NT2/D1 (cell line): ENCODE data around the gene WDR64.

Experiments used
- SUZ12 ChIP-seq: IDR thresholded peaks from 2 replicates; pipeline ENCODE4 v1.6.1; 2011; ENCODE audit not compliant: insufficient read length, insufficient read depth; ENCODE audit errors: extremely low read depth
- YY1 ChIP-seq: IDR thresholded peaks from 2 replicates; pipeline ENCODE4 v1.6.1; 2011; ENCODE audit not compliant: insufficient read length, insufficient read depth

DNA sequence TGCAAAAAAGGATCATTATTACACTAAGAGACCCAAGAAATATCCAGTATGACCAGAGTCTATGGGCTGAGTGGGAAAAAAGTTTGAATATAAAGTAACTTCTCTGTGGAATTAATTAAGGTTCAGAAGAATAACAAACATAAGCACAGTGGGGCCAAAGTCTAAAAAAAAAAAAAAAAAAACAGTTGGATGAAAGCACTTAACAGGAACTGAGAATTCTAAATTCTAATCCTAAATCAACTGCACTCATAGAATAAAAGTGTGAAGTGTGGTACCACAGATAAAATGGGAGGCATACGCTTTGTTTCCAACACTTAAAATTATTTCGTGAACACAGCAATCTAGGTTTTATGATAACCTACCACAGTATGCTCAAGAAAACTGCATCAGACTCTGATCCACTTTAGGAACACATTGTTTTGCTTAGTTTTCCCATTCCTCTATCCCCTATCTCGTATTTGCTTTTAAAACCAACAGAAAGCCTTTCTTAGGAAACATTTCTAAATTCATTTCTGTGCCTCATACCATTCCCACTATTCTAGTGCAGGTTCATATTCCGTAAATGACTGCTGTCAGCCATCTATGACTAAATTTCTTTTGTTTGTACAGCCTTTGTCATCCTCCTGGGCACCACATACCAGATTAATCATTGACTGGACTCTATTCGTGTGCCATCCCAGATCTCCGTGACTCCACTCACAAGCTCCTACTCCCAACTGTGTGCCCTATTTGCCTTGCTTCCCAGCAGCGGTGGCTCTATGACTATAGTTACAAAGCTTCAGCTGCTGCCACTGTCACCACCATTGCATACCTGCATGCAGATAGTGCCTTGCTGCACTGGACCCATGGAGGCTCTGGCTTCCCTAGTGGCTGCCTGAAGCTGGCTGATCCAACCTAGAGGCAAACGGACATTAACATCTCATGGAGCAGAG lies 36.8 kb upstream of the WDR64 start:
- no peak for TF ChIP-seq YY1
- TF ChIP-seq SUZ12 = no peak
